IPS DF 6.9 (cell line): Measurements from ENCODE around the gene GPR21.

Experiments
- DNase-seq: peaks from one replicate; pipeline ENCODE4 v3.0.0-alpha.2; 2013; ENCODE audit warnings: low read depth, low spot score
- H3K27ac ChIP-seq: one replicate; pipeline ENCODE4 v1.5.1; 2013; ENCODE audit warnings: low read length, control low read depth
- H3K27me3 ChIP-seq: 2 replicates; pipeline ENCODE4 v1.6.1; 2013; ENCODE audit warnings: mild to moderate bottlenecking, low read length; ENCODE audit not compliant: control insufficient read depth, insufficient read depth
- H3K36me3 ChIP-seq: 2 replicates; pipeline ENCODE4 v1.6.1; 2013; ENCODE audit warnings: low read length; ENCODE audit not compliant: control insufficient read depth, insufficient read depth
- H3K4me1 ChIP-seq: 2 replicates; pipeline ENCODE4 v1.6.1; 2013; ENCODE audit warnings: low read length; ENCODE audit not compliant: control insufficient read depth, insufficient read depth
- H3K4me3 ChIP-seq: 2 replicates; pipeline ENCODE4 v1.5.1; 2013; ENCODE audit warnings: mild to moderate bottlenecking, low read length
- H3K9me3 ChIP-seq: 2 replicates; pipeline ENCODE4 v1.6.1; 2013; ENCODE audit warnings: low read length, inconsistent platforms; ENCODE audit not compliant: control insufficient read depth, insufficient read depth
- WGBS: extraction: QIAGEN DNeasy Blood & Tissue Kit; methylation state at CpG from one replicate; pipeline ENCODE4 v1.1.7; 2013; ENCODE audit warnings: mixed read lengths, missing lambda C conversion rate; ENCODE audit not compliant: insufficient read length, insufficient coverage; 5-methylcytosine and 5-hydroxymethylcytosine counted together

GPR21 gene

DNA sequence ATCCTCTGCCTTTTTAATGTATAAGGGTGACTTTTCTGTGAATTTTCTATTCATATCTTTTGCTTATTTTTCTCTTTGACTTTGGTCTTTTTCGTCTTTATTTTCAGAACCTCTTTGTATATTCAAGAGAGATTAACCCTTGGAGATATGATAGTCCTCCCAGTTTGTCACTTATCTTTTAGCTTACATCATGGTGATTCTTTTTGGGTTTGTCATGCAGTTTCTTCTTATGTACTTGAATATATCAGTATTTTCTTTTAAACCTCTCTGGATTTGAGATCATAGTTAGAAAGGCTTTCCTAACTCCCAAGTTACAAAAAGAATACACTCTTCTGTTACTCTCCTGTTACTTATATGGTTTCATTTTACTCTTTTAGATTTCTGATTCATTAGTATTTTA, 27.5 kb upstream of the GPR21 start:
- no CpG with 5 or more reads among the region's 1 CpG for WGBS
- DNase-seq: no peak
- H3K4me3 ChIP-seq: no peak overlapping the region
- no peaks in the 10 kb centered on the region for H3K27me3 ChIP-seq
- no peaks in the 10 kb centered on the region for H3K4me1 ChIP-seq
- H3K36me3 ChIP-seq: no peaks in the 10 kb centered on the region
- no peak overlapping the region for H3K27ac ChIP-seq
- no peaks in the 10 kb centered on the region for H3K9me3 ChIP-seq

GRCh38 chr9:123007269-123007668, 26.2 kb upstream of the GPR21 start:
- WGBS: no CpG with 5 or more reads among the region's 5 CpGs
- H3K4me1 ChIP-seq: no peaks in the 10 kb centered on the region
- no peaks in the 10 kb centered on the region for H3K27me3 ChIP-seq
- no peak overlapping the region for H3K4me3 ChIP-seq
- DNase-seq: no peak
- H3K9me3 ChIP-seq: no peaks in the 10 kb centered on the region
- H3K27ac ChIP-seq: no peak overlapping the region
- no peaks in the 10 kb centered on the region for H3K36me3 ChIP-seq

- H3K9me3 ChIP-seq: no peaks in the 10 kb centered on the region
- H3K4me1 ChIP-seq: no peaks in the 10 kb centered on the region
- no peak for DNase-seq
- H3K27me3 ChIP-seq: no peaks in the 10 kb centered on the region
- no peaks in the 10 kb centered on the region for H3K36me3 ChIP-seq
- no peak overlapping the region for H3K27ac ChIP-seq
- H3K4me3 ChIP-seq: no peak overlapping the region
Observed at GRCh38 chr9:123008909-123009308, 24.6 kb upstream of the GPR21 start.

- no peak for DNase-seq
- Histone ChIP-seq H3K36me3 (no peaks in the 10 kb centered on the region), H3K27me3 (no peaks in the 10 kb centered on the region), H3K4me1 (no peaks in the 10 kb centered on the region), H3K9me3 (no peaks in the 10 kb centered on the region), H3K27ac (no peak overlapping the region), H3K4me3 (no peak overlapping the region)
- WGBS: no CpG with 5 or more reads among the region's 3 CpGs
Observed at GRCh38 chr9:123011380-123011779, 22.1 kb upstream of the GPR21 start.

DNA sequence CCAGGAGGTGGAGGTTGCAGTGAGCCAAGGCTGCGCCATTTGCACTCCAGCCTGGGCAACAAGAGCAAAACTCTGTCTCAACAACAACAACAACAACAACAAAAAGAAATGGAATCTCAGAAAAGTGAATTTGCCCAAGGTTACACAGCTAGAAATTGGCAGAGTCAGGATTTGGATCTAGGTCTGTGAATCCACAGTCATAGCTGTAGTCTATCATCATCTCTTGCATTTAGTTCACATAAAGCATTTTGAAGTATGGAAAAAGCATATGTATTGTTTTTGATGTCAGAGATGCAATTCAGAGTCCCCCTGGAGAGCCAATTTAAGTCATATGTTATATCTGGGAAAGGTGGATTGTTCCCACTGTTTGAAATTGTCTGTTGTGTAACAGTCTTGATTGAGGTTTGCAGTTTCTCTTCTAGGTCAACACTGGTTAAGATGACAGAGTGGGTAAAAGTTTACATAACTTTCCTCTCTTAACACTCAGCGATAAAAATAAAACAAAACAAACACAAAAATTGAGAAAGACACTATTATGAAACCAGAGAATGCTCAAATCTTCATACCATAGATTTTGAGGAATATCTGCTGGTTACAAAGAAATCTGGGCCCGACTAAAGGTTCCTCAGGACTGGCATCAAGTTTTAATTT, 21.5 kb upstream of the GPR21 start:
- Histone ChIP-seq H3K27ac (no peak overlapping the region), H3K36me3 (no peaks in the 10 kb centered on the region), H3K9me3 (no peaks in the 10 kb centered on the region), H3K27me3 (no peaks in the 10 kb centered on the region), H3K4me3 (no peak overlapping the region), H3K4me1 (no peaks in the 10 kb centered on the region)
- DNase-seq: no peak
- WGBS: no CpG with 5 or more reads among the region's 3 CpGs

- Histone ChIP-seq H3K4me3 (no peak overlapping the region), H3K4me1 (no peaks in the 10 kb centered on the region), H3K27me3 (no peaks in the 10 kb centered on the region), H3K36me3 (no peaks in the 10 kb centered on the region), H3K9me3 (no peaks in the 10 kb centered on the region), H3K27ac (no peak overlapping the region)
- WGBS: no CpG with 5 or more reads among the region's 1 CpG
- no peak for DNase-seq
Observed at GRCh38 chr9:123016631-123017030, 16.8 kb upstream of the GPR21 start.

GRCh38 chr9:123020796-123021195, 12.7 kb upstream of the GPR21 start:
- no peaks in the 10 kb centered on the region for H3K27me3 ChIP-seq
- H3K9me3 ChIP-seq: no peaks in the 10 kb centered on the region
- H3K4me1 ChIP-seq: no peaks in the 10 kb centered on the region
- H3K4me3 ChIP-seq: no peak overlapping the region
- H3K27ac ChIP-seq: no peak overlapping the region
- WGBS: no CpG with 5 or more reads among the region's 2 CpGs
- no peaks in the 10 kb centered on the region for H3K36me3 ChIP-seq
- DNase-seq: no peak

GRCh38 chr9:123026425-123026824, 7.0 kb upstream of the GPR21 start:
- H3K4me1 ChIP-seq: no peaks in the 10 kb centered on the region
- no peak overlapping the region for H3K27ac ChIP-seq
- no peaks in the 10 kb centered on the region for H3K9me3 ChIP-seq
- DNase-seq: no peak
- WGBS: no CpG with 5 or more reads among the region's 1 CpG
- H3K27me3 ChIP-seq: no peaks in the 10 kb centered on the region
- H3K4me3 ChIP-seq: no peak overlapping the region
- H3K36me3 ChIP-seq: no peaks in the 10 kb centered on the region; the same call in 1 of the 2 replicates

DNA sequence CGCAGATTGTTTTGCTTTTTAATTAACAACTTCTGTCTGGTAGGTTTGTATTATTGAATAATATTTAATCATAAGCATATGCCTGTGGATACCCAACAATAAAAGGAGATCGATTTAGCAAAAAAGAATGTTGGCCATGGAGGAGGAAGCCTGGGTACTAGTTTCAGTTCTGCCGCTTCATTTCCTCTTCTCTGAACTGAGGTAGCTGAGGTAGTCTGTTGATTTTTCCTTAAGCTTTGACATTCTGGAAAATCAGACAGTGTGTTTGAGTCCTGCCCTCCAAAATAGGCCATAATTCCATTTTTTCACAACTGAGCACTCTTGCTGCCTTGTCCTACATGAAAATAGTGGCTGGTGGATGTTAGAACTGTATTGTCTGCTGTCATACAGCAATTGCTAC, 6.0 kb upstream of the GPR21 start:
- Histone ChIP-seq H3K4me1 (no peaks in the 10 kb centered on the region), H3K27me3 (no peaks in the 10 kb centered on the region), H3K27ac (no peak overlapping the region), H3K9me3 (no peaks in the 10 kb centered on the region), H3K36me3 (no peaks in the 10 kb centered on the region; the same call in 1 of the 2 replicates), H3K4me3 (no peak overlapping the region)
- no CpG with 5 or more reads among the region's 3 CpGs for WGBS
- no peak for DNase-seq

GRCh38 chr9:123028136-123028535, 5.3 kb upstream of the GPR21 start:
- H3K4me1 ChIP-seq: no peaks in the 10 kb centered on the region
- no peaks in the 10 kb centered on the region for H3K27me3 ChIP-seq
- no peaks in the 10 kb centered on the region; the same call in 1 of the 2 replicates for H3K36me3 ChIP-seq
- H3K27ac ChIP-seq: no peak overlapping the region
- H3K4me3 ChIP-seq: no peak overlapping the region
- H3K9me3 ChIP-seq: no peaks in the 10 kb centered on the region
- DNase-seq: no peak

GRCh38 chr9:123028973-123029372, 4.5 kb upstream of the GPR21 start:
- Histone ChIP-seq H3K4me3 (no peak overlapping the region), H3K36me3 (no peaks in the 10 kb centered on the region; the same call in 1 of the 2 replicates), H3K27ac (no peak overlapping the region), H3K4me1 (no peaks in the 10 kb centered on the region), H3K9me3 (no peaks in the 10 kb centered on the region), H3K27me3 (no peaks in the 10 kb centered on the region)
- DNase-seq: no peak
- WGBS: no CpG with 5 or more reads among the region's 3 CpGs
